OCI-LY1 (cell line): ENCODE measurements around the gene CST8.

Experiments used
- H2AFZ ChIP-seq: fragments of 200-600 bp; sonication (generic), shearing (Covaris generic); 2 replicates; pipeline ENCODE4 v1.6.0; 2014; ENCODE audit warnings: antibody characterized with exemption, mild to moderate bottlenecking, low read length
- H3F3A ChIP-seq: fragments of 200-600 bp; sonication (generic), shearing (Covaris generic); 2 replicates; pipeline ENCODE4 v1.6.0; 2014; ENCODE audit warnings: mild to moderate bottlenecking, antibody characterized with exemption, low read length, moderate library complexity; ENCODE audit not compliant: insufficient read depth
- H3K27ac ChIP-seq: fragments of 200-600 bp; sonication (generic); 2 replicates; pipeline ENCODE4 v1.5.1; 2014; ENCODE audit warnings: low read length, mixed run types, mild to moderate bottlenecking, low read depth; ENCODE audit not compliant: poor library complexity, severe bottlenecking
- H3K27me3 ChIP-seq: fragments of 200-600 bp; sonication (generic); 2 replicates; pipeline ENCODE4 v1.6.0; 2014; ENCODE audit warnings: antibody characterized with exemption, mild to moderate bottlenecking, low read length, moderate library complexity; ENCODE audit not compliant: insufficient read depth
- H3K36me3 ChIP-seq: fragments of 200-600 bp; sonication (generic); 2 replicates; pipeline ENCODE4 v1.6.1; 2014; ENCODE audit warnings: mild to moderate bottlenecking, antibody characterized with exemption, low read length, moderate library complexity, mixed read lengths; ENCODE audit not compliant: insufficient read depth
- H3K4me1 ChIP-seq: fragments of 200-600 bp; sonication (generic); 2 replicates; pipeline ENCODE4 v1.5.1; 2014; ENCODE audit warnings: mild to moderate bottlenecking, low read length, moderate library complexity; ENCODE audit not compliant: insufficient read depth, severe bottlenecking
- H3K4me2 ChIP-seq: fragments of 200-600 bp; sonication (generic), shearing (Covaris generic); 2 replicates; pipeline ENCODE4 v1.6.1; 2014; ENCODE audit warnings: low read length
- H3K4me3 ChIP-seq: fragments of 200-600 bp; sonication (generic); 2 replicates; pipeline ENCODE4 v1.5.1; 2014; ENCODE audit warnings: low read length, low read depth, mild to moderate bottlenecking, mixed read lengths; ENCODE audit not compliant: poor library complexity, severe bottlenecking
- H3K79me2 ChIP-seq: fragments of 200-600 bp; shearing (Covaris generic); 2 replicates; pipeline ENCODE4 v1.6.1; 2016; ENCODE audit warnings: mixed run types, low read length, mixed read lengths; ENCODE audit not compliant: insufficient read depth
- H3K9ac ChIP-seq: fragments of 200-600 bp; sonication (generic), shearing (Covaris generic); 2 replicates; pipeline ENCODE4 v1.6.1; 2014; ENCODE audit warnings: mild to moderate bottlenecking, low read length, mixed read lengths
- H3K9me2 ChIP-seq: fragments of 200-600 bp; sonication (generic), shearing (Covaris generic); 2 replicates; pipeline ENCODE4 v1.6.1; 2014; ENCODE audit warnings: low read depth, mild to moderate bottlenecking, low read length, mixed read lengths
- H3K9me3 ChIP-seq: fragments of 200-600 bp; shearing (Covaris generic); 2 replicates; pipeline ENCODE4 v1.6.1; 2014; ENCODE audit warnings: low read length, mixed read lengths
- H4K20me1 ChIP-seq: fragments of 200-600 bp; sonication (generic), shearing (Covaris generic); 2 replicates; pipeline ENCODE4 v1.6.0; 2016; ENCODE audit warnings: mild to moderate bottlenecking, low read length; ENCODE audit not compliant: insufficient read depth
- CTCF ChIP-seq: fragments of 200-600 bp; sonication (generic), shearing (Covaris generic); IDR thresholded peaks from 2 replicates; pipeline ENCODE4 v1.5.1; 2017; ENCODE audit warnings: mild to moderate bottlenecking, antibody characterized with exemption, low read length, moderate library complexity, mixed read lengths
- EZH2 ChIP-seq: fragments of 200-600 bp; sonication (generic), shearing (Covaris generic); IDR thresholded peaks from 2 replicates; pipeline ENCODE4 v1.8.0; 2017; ENCODE audit warnings: borderline replicate concordance, mixed run types, mild to moderate bottlenecking, antibody characterized with exemption, low read length, moderate library complexity, mixed read lengths

The CST8 gene

GRCh38 chr20:23524146-23524545 lies 33.2 kb downstream of the CST8 start:
- Histone ChIP-seq H3F3A (no peaks in the 10 kb centered on the region), H3K36me3 (no peaks in the 10 kb centered on the region), H3K27ac (no peak overlapping the region), H2AFZ (no peak overlapping the region), H3K27me3 (peaks cover 8% of the 10 kb centered on the region; the same call in 1 of the 2 replicates), H3K4me2 (no peak overlapping the region), H3K9ac (no peak overlapping the region), H3K9me3 (no peaks in the 10 kb centered on the region), H3K79me2 (no peaks in the 10 kb centered on the region), H3K4me1 (no peaks in the 10 kb centered on the region), H3K9me2 (no peaks in the 10 kb centered on the region), H3K4me3 (no peak overlapping the region), H4K20me1 (no peaks in the 10 kb centered on the region)
- no peak for TF ChIP-seq CTCF
- no peak for TF ChIP-seq EZH2

- H2AFZ ChIP-seq: no peak overlapping the region
- H3K4me1 ChIP-seq: no peaks in the 10 kb centered on the region
- H3K4me3 ChIP-seq: no peak overlapping the region
- H3K27ac ChIP-seq: no peak overlapping the region
- H3K27me3 ChIP-seq: peaks cover 5% of the 10 kb centered on the region; the same call in 1 of the 2 replicates
- H3K9me3 ChIP-seq: no peaks in the 10 kb centered on the region
- TF ChIP-seq EZH2: no peak
- TF ChIP-seq CTCF: no peak
- H3K79me2 ChIP-seq: no peaks in the 10 kb centered on the region
- H3K4me2 ChIP-seq: no peak overlapping the region
- no peaks in the 10 kb centered on the region for H3K36me3 ChIP-seq
- no peaks in the 10 kb centered on the region for H4K20me1 ChIP-seq
- no peaks in the 10 kb centered on the region for H3K9me2 ChIP-seq
- no peak overlapping the region for H3K9ac ChIP-seq
- H3F3A ChIP-seq: no peaks in the 10 kb centered on the region
Measured at GRCh38 chr20:23526850-23527249, 35.9 kb downstream of the CST8 start.

GRCh38 chr20:23528867-23529431 lies 38.0 kb downstream of the CST8 start:
- Histone ChIP-seq H3K79me2 (no peaks in the 10 kb centered on the region), H4K20me1 (no peaks in the 10 kb centered on the region)

More at GRCh38 chr20:23528867-23529431, 38.0 kb downstream of the CST8 start:
- Histone ChIP-seq H3K36me3 (no peaks in the 10 kb centered on the region), H3K27me3 (peaks cover 5% of the 10 kb centered on the region; the same call in 1 of the 2 replicates), H3K27ac (no peak overlapping the region), H3F3A (no peaks in the 10 kb centered on the region), H3K4me1 (no peaks in the 10 kb centered on the region), H3K9me3 (no peaks in the 10 kb centered on the region), H3K9me2 (no peaks in the 10 kb centered on the region), H3K4me3 (no peak overlapping the region), H3K4me2 (no peak overlapping the region), H3K9ac (no peak overlapping the region), H2AFZ (no peak overlapping the region)
- TF ChIP-seq EZH2 (no peak), CTCF (no peak)
